ENCODE results near the gene CAMSAP2.
"Not testable (repeated sequence)": the region's sequence is repeated elsewhere in the genome, so short reads cannot be mapped to it uniquely, and the experiment has no call there.

Gene CAMSAP2

DNA sequence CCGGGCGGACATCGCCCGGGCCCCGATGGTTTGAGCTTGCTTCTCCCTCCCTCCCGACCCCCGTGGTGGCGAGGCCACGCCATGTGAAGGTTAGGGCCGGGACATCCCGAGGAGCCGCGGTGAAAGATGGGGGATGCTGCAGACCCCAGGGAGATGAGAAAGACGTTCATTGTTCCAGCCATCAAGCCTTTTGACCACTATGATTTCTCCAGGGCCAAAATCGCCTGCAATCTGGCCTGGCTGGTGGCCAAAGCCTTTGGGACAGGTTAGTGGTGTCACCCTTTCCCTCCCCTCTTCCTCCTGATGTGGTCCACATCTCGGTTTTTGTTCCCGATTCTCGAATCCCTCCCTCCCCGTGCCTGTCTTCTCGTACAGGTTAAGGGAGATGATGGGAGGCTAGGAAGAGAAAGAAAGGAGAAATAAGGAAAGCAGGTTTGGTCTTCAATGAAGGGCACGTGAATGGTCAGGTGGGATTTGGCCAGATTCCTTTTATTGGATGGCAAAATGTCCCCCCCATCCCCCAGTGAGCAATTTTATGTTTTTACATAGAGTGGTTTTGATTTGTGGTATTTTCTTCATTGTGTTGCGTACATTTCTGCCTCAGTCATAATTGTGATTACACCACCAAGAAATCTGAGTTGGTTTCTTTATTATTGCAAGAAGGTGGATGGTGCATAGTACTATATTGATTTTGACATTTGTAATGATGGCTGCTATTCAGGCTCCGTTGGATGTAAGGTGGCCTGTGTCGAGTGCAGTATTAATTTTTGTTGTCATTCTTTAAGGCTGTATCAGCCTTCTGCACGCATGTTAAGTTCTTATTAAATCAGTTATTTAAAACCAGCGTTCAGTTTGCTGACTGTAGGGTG lies 1.2 kb downstream of the CAMSAP2 start:
- no peak for DNase-seq (ENCODE audit: low spot score)

DNA sequence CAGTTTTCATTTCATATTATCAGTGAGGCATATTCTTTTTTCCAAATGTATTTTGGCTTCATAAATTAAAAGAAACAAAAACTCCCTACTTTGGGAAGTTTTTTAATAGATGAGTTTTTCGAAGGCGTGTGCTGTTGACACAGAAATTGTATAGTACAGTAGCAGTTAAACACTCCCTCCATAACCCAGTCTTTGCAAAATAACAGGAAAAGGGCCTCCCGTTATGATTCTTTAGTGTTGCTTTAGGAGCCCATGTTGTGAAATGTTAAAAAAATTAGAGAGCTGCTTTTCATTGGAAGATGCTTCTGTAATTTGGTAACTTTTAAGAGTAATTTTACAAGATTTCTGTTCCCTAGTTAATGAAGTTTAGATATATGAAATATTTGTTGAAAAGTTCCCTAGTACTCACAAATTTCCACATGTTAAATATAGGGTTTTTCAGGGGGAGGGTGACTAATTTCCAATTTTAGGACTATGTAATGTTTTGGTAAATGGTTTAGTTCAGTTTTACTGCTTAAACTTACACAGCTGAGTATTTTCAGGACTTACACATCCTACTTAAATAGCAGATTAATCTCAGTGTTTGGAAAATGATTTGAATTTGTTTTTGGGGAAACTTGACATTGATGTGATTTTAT lies 2.0 kb downstream of the CAMSAP2 start:
- DNase-seq (ENCODE audit: low spot score): no peak

DNA sequence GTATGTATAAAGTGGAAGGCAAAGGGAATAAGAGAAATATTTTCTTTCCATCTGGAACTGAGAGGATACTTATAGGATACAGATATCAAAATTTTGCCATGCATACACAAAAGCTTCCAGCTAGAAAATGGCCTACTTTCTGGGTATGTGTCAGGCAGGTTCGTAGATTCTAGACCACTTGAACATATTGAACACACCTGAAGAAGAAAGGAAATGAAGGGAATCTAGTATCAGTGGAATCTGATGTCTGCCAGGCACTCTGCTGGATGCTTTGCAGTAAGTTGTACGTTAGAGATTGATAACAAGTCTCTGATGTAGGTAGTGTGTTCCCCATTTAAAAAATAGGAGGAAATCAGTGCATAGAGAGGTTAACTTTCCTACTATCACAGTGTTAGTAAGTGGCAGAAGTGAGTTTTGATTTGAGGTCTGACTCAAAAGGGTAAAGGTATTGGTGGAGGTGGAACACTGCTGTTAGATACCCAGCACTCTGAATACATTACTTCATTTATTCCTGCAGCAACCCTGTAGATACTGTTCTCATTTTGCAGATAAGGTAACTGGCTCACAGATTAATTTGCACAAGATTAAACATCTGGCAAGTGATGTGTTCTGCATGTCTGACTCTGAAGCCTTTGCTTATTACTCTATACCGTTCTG lies 3.0 kb downstream of the CAMSAP2 start:
- DNase-seq (ENCODE audit: low spot score): no peak

DNA sequence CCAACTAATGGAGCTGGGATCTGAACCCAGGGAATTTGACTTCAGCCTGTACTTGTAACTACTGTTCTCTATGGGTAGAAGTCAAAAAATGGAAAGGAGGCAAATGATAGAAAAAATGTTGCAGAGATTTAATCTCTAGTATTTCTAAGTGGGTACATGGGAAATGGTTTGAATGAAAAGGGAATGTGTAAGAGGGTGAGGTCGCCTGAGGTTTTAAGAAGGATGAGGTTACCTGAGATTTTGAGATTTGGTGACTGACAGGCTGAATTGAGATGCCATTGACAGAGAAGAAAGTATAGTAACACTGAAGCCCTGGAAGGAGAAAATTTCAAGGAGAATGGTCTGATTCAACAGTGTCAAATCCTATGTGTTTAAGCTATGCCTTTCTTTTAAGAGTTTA lies 5.5 kb downstream of the CAMSAP2 start:
- DNase-seq (ENCODE audit: low spot score): no peak

DNA sequence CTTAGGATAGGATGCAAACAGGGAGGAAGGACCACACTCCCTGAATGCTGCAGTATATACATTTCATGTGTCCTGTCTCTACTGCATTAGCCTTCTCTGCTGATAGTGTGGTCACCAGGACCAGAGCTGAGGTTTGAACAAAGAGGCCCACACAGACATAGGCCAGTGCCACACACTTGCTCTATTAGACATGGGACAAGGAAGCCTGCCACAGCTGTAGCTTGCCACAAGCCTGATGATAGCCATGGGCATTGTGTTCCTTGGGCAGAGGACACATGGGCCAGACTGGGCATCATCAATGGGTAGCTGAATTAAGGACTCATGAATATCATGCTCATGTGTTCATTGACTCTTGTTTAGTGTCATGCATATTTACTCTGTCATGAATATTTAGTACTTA lies 10.4 kb downstream of the CAMSAP2 start:
- no peak for DNase-seq (ENCODE audit: low spot score)

DNA sequence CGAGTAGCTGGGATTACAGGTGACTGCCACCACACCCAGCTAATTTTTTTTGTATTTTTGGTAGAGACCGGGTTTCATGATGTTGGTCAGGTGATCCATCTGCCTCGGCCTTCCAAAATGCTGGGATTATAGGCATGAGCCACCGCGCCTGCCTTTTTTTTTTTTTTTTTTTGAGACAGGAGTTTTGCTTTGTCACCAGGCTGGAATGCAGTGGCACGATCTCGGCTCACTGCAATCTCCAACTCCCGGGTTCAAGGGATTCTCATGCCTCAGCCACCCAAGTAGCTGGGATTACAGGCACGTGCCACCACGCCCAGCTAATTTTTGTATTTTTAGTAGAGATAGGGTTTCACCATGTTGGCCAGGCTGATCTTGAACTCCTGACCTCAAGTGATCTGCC lies 12.1 kb downstream of the CAMSAP2 start:
- DNase-seq (ENCODE audit: low spot score): not testable (repeated sequence)

DNA sequence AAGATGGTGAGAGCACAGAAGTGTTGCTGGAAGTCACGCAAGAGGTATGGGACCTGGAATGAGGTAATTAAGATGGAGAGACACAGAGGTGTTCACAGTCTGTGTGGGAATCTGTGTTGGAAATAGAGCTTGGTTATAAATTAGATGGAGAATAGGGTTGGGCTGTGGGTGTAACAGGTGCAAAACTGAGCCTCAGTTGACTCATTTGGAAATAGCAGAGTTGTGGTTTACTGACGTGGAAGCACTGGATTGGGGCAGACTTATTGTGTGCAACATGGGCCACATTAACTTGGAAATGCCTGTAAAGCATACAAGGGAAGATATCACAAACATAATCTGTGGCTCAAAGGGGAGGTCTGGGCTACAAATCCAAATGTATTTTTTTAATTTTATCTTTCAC lies 13.0 kb downstream of the CAMSAP2 start:
- DNase-seq (ENCODE audit: low spot score): no peak

DNA sequence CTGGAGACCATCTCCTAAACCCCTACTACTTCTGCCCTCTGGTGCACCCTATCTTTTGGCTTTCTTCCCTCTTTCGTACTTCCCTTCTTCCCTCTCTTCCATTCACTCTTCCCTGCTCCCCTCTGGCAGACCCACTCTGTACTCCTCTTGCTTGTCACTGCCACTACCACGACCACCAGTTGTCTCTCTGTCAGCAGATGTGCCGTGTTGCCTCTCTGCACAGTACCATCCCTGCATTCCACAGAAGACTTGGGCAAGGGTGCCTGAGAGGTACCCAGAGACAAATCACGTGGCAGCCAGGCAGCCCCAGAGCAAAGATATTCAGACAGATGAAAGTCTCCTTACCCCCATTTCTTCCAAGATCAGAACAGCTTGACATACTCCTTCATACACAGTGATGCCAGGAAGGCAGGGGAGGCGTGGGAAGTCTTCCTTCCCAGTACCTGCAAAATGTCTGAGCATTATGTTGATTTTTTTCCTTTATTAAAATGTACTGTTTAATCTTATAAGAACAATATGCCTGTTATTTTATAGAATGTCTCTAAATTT lies 15.0 kb downstream of the CAMSAP2 start:
- DNase-seq (ENCODE audit: low spot score): no peak

DNA sequence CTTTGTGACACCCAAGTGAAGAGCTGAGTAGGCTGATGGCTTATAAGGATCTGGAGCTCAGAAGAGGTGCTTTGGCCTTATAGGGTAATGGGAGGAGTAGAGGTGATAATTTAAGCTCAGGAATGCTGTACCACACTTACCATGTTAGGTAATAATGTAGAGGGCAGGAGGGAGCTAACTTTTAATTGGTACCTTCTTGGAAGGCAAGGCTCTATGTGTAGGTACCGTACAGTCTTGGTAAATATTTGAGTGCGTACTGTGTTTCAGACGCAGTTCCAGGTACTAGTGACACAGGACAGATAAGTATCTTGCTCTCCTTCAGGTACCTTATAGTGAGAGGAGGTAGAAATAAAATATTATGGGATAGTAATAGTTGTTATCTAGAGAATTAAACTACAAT lies 16.8 kb downstream of the CAMSAP2 start:
- DNase-seq (ENCODE audit: low spot score): no peak

DNA sequence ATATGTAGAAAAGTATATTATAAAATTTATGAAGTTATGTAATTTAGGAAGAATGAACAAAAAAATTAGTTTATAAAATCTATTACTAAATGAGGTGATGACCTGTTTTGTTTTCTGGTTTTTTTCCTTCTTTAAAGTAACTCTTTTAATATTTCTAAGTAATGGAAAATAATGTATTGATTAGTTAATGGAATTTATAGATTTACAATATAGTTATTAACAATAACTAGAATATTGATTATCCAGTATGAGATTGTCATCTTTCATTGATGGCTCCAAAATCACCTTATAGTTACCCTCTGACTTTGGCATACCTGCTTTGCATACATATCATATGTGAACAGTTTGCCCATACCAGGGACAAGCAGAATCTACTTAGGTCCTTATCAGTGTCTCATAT lies 23.4 kb downstream of the CAMSAP2 start:
- DNase-seq (ENCODE audit: low spot score): no peak

DNA sequence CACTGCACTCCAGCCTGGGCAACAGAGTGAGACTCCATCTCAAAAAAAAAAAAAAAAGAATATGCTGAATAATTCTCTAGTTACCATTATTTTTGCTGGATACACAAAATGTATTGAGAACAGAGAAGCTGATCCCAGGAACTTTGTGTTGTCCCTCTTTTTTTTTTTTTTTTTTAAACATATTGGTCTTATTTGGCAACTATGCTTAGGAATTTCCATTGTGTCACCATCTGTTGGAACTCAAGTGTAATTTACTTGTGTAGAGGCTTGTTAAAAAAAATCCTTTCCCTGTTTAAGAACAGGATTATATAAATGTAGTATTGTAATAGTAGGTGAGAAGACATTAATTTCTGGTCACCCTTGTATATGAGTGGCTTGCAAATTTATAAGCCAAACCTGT lies 28.6 kb downstream of the CAMSAP2 start:
- no peak for DNase-seq (ENCODE audit: low spot score)

DNA sequence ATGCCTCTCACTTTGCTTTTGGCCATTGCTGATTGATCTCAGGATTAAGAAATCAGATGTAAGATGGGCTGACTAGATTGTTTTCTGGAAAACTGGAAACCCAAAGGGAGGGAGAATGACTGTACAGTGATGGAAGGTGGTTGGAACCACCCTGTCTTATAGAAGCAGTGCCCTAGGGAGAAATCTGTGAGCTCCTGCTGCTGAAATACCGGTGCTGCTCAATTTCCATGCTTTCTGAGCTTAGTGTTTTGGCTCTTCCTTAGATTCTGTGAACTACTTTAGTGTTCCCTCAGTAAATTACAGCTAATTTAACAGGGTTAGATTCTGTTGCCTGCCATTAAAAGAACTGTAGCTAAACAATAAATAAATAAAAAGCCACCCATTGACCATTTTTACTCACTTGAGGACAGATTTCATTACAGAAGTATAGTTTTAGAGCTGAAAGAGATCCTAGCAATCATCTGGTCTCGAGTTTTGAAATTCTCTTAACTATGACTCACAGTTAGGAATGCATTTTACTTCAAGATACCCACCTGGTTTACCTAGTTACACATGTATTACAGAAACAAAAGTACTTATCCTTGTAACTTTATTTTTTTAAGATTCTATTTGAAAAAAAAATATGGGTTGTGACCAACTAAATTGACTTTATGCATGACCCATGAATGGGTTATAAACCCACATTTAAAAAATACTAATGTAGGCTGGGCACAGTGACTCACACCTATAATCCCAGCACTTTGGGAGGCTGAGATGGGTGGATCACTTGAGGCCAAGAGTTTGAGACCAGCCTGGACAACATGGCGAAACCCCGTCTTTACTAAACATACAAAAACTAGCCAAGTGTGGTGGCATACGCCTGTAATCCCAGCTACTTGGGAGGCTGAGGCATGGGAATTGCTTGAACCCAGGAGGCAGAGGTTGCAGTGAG lies 33.2 kb downstream of the CAMSAP2 start:
- no peak for DNase-seq (ENCODE audit: low spot score)

DNA sequence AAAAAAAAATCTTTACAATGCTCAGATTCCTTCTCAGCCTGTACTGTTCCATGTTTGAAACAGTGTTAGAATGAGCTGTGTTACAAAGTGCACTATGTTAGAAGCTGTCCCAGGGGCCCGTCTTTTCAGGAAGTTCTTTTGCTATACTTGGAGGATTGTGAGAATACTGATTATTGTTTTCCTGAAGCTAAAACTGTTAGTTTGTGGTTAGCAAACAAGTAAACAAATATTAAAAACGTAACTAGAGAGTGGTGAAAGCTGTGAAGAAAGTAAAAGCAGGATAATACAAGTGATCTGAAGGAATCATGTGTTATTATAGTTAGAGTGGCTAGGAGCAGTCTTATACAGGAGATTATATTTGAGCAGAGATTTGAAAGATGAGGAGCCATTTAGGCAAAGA lies 35.6 kb downstream of the CAMSAP2 start:
- DNase-seq (ENCODE audit: low spot score): no peak

DNA sequence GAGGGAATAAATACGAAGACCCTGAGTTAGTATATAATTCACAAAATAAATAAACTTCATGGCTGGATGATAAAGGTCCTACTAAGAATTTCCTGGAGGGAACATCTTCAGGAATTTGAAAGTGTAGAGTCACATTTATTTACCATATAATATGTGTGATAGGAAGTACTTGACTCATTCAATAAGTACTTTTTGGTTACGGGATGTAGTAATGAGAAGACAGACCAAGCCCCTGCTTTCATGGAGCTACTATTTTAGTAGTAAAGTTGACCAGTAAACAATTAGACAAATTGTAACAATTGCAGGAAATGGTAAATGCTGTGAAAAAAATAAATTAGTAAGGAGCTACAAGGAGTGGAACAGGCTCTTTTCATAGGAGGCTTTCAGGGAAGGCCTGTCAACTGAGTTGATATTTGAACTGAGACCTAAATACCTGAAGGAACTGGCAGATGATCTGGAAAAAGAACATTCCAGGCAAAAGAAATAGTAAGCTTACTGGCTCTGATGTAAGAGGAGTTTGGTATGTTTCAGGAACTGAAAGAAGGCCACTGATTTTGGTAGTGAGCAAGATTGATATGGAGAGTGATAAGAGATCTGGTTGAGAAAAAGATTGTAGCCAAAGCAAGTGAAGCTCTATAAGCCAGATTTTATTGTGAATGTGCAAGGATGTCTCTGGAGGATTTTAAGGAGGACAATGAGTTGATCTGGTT lies 36.2 kb downstream of the CAMSAP2 start:
- no peak for DNase-seq (ENCODE audit: low spot score)

DNA sequence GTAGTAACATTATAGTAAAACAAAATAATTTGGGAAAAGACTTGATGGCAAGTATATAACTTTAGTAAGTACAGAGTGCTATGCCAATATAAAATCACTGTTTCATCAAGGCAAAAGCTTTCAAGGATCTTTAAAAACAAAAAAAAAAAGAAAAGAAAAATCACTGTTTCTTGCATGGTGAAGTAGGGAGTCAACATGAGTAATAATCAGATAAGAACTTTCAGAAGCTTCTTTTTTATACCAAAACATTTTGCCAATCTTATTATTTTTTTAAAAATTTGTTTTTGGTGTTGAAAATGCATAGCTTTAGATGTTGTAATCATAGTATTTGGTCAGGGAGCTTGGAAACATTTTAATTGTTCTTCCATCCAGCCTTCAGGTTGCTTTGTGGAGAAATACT lies 37.2 kb downstream of the CAMSAP2 start:
- DNase-seq (ENCODE audit: low spot score): no peak

DNA sequence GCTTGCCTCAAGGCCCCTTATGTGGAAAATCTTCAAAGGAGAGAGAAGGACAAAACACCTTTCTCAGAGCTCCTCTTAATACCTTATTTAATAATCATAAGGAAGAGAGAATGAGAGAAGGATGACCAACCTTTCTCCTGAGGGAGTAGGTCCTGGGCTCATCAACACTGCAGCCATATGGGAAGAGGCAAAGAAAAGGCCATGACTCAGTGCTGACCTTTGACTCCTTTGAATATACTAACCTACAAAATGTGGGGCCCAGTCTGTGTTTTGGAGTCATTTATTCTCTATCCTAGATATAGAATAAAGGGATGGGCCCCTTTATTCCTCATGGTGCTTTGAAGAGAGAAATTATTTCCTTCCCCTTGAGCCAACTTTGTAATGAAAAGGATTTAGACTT lies 38.3 kb downstream of the CAMSAP2 start:
- no peak for DNase-seq (ENCODE audit: low spot score)

DNA sequence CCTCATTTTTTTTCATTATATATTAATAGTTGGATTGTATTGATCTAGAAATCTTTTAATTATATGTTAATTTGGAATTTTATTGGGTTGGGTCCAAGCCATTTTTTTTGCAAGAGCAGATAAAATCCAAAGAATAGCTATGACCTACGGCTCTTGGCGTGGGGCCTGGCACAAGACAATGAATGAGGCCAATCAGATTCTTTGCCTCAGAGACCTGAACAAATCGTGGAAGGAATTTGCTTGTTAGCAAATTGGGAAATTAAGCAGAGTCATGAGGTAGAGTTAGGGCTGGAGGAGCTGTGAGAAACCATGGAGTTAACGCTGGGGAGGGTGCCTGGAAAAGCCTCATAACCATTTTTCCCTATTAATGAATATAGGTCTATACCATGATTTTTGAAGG lies 40.1 kb downstream of the CAMSAP2 start:
- no peak for DNase-seq (ENCODE audit: low spot score)

DNA sequence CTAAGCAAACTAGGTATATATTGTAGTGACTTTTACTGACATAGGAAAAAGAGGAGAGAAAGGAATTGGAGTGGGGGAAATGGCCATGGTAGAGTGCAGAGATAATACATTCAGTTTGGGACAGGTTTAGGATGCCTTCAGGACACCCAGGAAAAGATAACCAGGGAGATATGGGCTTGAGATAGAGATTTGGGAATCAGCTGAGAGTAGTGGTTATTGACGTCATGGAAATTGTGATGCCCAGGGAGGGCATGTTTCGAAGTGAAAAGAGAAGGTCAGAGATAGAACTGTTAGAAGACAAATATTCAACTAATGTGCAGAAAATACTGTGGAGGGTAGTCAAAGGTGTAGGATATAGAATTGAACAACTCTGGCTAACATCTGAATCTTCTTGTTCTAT lies 40.6 kb downstream of the CAMSAP2 start:
- DNase-seq (ENCODE audit: low spot score): no peak

DNA sequence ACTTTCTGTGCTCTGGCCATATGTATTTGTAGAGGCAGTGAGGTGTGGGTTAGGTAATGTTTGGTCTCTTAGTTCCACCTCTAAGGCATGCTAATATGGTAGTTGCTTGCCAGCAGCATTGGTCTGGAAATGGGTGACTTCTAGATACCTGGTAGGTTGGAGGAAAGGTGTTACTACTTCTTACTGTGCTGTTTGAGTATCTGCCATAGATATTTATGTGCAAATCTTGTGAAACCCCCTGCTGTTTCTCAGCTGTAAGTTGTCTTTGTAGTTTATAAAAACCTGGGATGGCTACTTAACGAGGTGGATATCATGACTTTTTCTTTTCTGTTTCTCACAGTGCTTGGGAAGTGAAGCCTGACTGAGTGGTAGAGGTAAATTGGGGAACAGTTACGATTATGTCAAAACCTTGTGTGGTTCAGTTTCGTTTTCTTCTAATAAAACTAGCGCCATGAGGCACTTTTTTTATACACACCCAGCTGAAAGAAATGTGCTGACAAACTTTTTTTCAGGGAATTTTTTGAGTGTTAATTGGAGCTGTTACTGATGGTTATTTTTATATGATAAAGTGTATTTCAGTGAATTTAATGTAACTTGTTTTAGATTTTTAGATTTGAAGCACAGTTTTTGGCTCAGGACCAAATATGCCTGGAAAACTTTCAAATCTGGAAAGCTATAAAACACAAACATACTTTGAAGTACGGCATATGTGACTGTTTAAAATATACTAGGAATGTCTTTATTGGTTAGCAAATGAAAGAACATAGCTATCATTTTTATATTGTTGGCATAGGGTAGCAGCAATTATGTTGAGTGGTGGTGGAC lies 42.1 kb downstream of the CAMSAP2 start:
- no peak for DNase-seq (ENCODE audit: low spot score)

DNA sequence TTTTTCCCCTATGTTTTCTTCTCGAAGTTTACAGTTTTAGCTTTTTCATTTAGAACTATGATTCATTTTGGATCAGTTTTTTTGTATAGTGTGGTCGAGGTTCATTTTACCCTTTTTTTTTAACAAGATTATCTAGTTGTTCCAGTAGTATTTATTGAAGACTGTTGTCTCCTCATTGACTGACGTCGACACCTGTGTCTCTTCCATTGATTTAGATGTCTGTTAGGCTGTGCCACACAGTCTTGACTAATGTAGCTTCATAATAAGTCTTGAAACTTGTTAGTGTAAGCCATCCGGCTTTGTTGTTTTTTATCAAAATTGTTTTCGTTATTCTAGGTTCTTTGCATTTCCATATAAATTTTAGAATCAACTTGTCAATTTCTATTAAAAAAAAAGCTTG lies 45.2 kb downstream of the CAMSAP2 start:
- DNase-seq (ENCODE audit: low spot score): no peak
